HepG2 (cell line): Measurements from ENCODE around the gene CLHC1. TPM values are rescaled to one million over a fixed set of nuclear protein-coding genes. Genes with fewer than 3 reads are reported as not detected.
A peak's percentile ranks its signal among the peaks of the same experiment; 100 is the strongest.

Experiments
- ATAC-seq: fragments of 200-7000 bp; cut with Tn5 transposase; 3 replicates; pipeline ENCODE4 v1.9.1; 2020; ENCODE audit warnings: mild to moderate bottlenecking, moderate library complexity
- BruUV-seq: library from RNA; stranded (reverse); fragments of 400-500 nt; replicated peaks from 2 replicates; lab custom pipeline; 2021; lab: Mats Ljungman, UMichigan
- CTCF ChIA-PET: fragments of 300-600 bp; formaldehyde crosslinking; extraction: SDS; loops from one replicate; lab custom pipeline; 2021; ENCODE audit warnings: low total read pairs, inconsistent platforms, low intra/inter-chr PET ratio; lab: Yijun Ruan, JAX
- POLR2A ChIA-PET: fragments of 350-600 bp; sonication (Branson Sonifier 250); formaldehyde crosslinking; loops from one replicate; lab custom pipeline; 2020; ENCODE audit warnings: antibody characterized with exemption, inconsistent platforms; lab: Yijun Ruan, JAX
- DNase-seq: peaks from one replicate; pipeline ENCODE4 v3.0.0-alpha.2; 2015; ENCODE audit warnings: low spot score
- FAIRE-seq: peaks from 3 replicates; lab custom pipeline; 2011; peaks lifted over from hg19 to GRCh38; lab: Jason Lieb, UNC
- H2AFZ ChIP-seq: one replicate; pipeline ENCODE4 v1.6.1; 2011; ENCODE audit warnings: low read length, inconsistent platforms
- H3K27ac ChIP-seq: fragments of 300-600 bp; 3 replicates; pipeline ENCODE4 v1.8.0; 2011; ENCODE audit warnings: mixed run types, mild to moderate bottlenecking, mixed read lengths, low read length, inconsistent platforms; ENCODE audit not compliant: insufficient read depth; ENCODE audit errors: extremely low read length
- H3K27me3 ChIP-seq, 2 experiments: fragments of 200-600 bp in 1 of 2; 2 replicates in 1 of 2; 3 replicates in 1 of 2; pipeline versions ENCODE4 v1.6.0 to v1.8.0; 2011; ENCODE audit warnings: low read length in 2 of 2, mild to moderate bottlenecking in 2 of 2, moderate library complexity in 2 of 2, inconsistent platforms in 1 of 2; ENCODE audit not compliant: insufficient read depth in 2 of 2, control insufficient read depth in 1 of 2
- H3K36me3 ChIP-seq, 2 experiments: fragments of 200-600 bp in 1 of 2; replicated peaks in 1 of 2; 2 replicates in 1 of 2; 3 replicates in 1 of 2; pipeline versions ENCODE4 v1.5.1 to v1.8.0; 2011; ENCODE audit warnings: low read length in 2 of 2, inconsistent platforms in 1 of 2; ENCODE audit not compliant: insufficient read depth in 2 of 2, control insufficient read depth in 1 of 2
- H3K4me1 ChIP-seq: 2 replicates; pipeline ENCODE4 v1.5.1; 2012; ENCODE audit warnings: low read length, inconsistent platforms; ENCODE audit not compliant: insufficient read depth
- H3K4me2 ChIP-seq: 2 replicates; pipeline ENCODE4 v1.6.0; 2011; ENCODE audit warnings: low read depth, low read length, inconsistent platforms
- H3K4me3 ChIP-seq, 3 experiments: fragments of 200-600 bp in 1 of 3; sonication (generic), shearing (Covaris generic) in 1 of 3; replicated peaks in 1 of 3; 2 replicates each; pipeline ENCODE4 v1.5.1; 2011 to 2016; ENCODE audit warnings: low read length in 3 of 3, inconsistent platforms in 2 of 3, low read depth in 2 of 3, mild to moderate bottlenecking in 2 of 3, control low read depth in 1 of 3, mixed read lengths in 1 of 3; ENCODE audit not compliant: insufficient read depth in 1 of 3
- H3K79me2 ChIP-seq: one replicate; pipeline ENCODE4 v1.6.1; 2011; ENCODE audit warnings: low read length, inconsistent platforms; ENCODE audit not compliant: insufficient read depth
- H3K9ac ChIP-seq: 2 replicates; pipeline ENCODE4 v1.6.0; 2011; ENCODE audit warnings: mild to moderate bottlenecking, low read depth, low read length, inconsistent platforms; ENCODE audit not compliant: insufficient read depth
- H3K9me3 ChIP-seq: 2 replicates; pipeline ENCODE4 v1.5.1; 2012; ENCODE audit warnings: mild to moderate bottlenecking, low read length
- H4K20me1 ChIP-seq: 2 replicates; pipeline ENCODE4 v1.6.0; 2011; ENCODE audit warnings: inconsistent platforms, mild to moderate bottlenecking, low read length, moderate library complexity; ENCODE audit not compliant: insufficient read depth
- CBX2 ChIP-seq, 2 experiments: fragments of 200-600 bp in 1 of 2; sonication (generic); formaldehyde crosslinking in 1 of 2; IDR thresholded peaks; 2 replicates each; pipeline versions ENCODE4 v1.7.0 to v1.8.1; 2018 to 2022; ENCODE audit warnings: low read depth in 2 of 2, low read length in 1 of 2, mild to moderate bottlenecking in 1 of 2, missing genetic modification reagents in 1 of 2
- ETV5 ChIP-seq: IDR thresholded peaks from 2 replicates; pipeline ENCODE4 v1.6.1; 2018; ENCODE audit warnings: missing biosample characterization, missing genetic modification reagents, inconsistent platforms, borderline replicate concordance
- JARID2 ChIP-seq: sonication (generic); formaldehyde crosslinking; IDR thresholded peaks from 2 replicates; pipeline ENCODE4 v1.8.1; 2023; ENCODE audit warnings: missing genetic modification reagents, inconsistent platforms; ENCODE audit not compliant: insufficient replicate concordance
- POLR2A ChIP-seq, 2 experiments: IDR thresholded peaks; 2 replicates each; pipeline ENCODE4 v1.6.1; 2011; ENCODE audit warnings: low read depth in 2 of 2, low read length in 2 of 2, mild to moderate bottlenecking in 1 of 2, moderate library complexity in 1 of 2; ENCODE audit not compliant: insufficient read depth in 1 of 2
- SALL2 ChIP-seq: sonication (generic); formaldehyde crosslinking; IDR thresholded peaks from 2 replicates; pipeline ENCODE4 v1.8.1; 2023; ENCODE audit warnings: mild to moderate bottlenecking, missing genetic modification reagents, inconsistent platforms
- SETDB1 ChIP-seq: sonication (generic); formaldehyde crosslinking; IDR thresholded peaks from 2 replicates; pipeline ENCODE4 v1.5.1; 2020; ENCODE audit warnings: missing genetic modification reagents, mild to moderate bottlenecking, borderline replicate concordance
- SMAD9 ChIP-seq: sonication (generic); formaldehyde crosslinking; IDR thresholded peaks from 2 replicates; pipeline ENCODE4 v1.5.1; 2020; ENCODE audit warnings: mild to moderate bottlenecking, missing genetic modification reagents
- ZNF619 ChIP-seq: sonication (generic); formaldehyde crosslinking; IDR thresholded peaks from 2 replicates; pipeline ENCODE4 v1.4.0; 2020; ENCODE audit warnings: mild to moderate bottlenecking, missing genetic modification reagents
- ZNF720 ChIP-seq: sonication (generic); formaldehyde crosslinking; IDR thresholded peaks from 2 replicates; pipeline ENCODE4 v1.4.0; 2020; ENCODE audit warnings: missing genetic modification reagents
- ZNF780A ChIP-seq: sonication (generic); formaldehyde crosslinking; IDR thresholded peaks from 2 replicates; pipeline ENCODE4 v1.8.0; 2022; ENCODE audit warnings: mild to moderate bottlenecking, missing genetic modification reagents, moderate library complexity
- WGBS: methylation state at CpG from one replicate; pipeline ENCODE4 v1.1.6; 2017; ENCODE audit warnings: low lambda C conversion rate; 5-methylcytosine and 5-hydroxymethylcytosine counted together
- in situ Hi-C: cut with HindIII; loops from 2 replicates; pipeline ENCODE4 v1.10.0; 2017; ENCODE audit warnings: low pct_unique_long_range_greater_than_20kb; ENCODE audit not compliant: extremely low pct_ligation_motif_present
- intact Hi-C: fragments of 100-400 bp; cut with micrococcal nuclease; formaldehyde crosslinking; loops from one replicate; pipeline ENCODE4 v1.10.0; 2022; ENCODE audit not compliant: unreplicated experiment
- polyA plus RNA-seq, 8 experiments: library from polyadenylated mRNA; depleted of rRNA in 3 of 8; stranded (reverse) in 7 of 8; unstranded in 1 of 8; fragments of >200 nt; fragmentation: Illumina TruSeq in 4 of 8; extraction: Trizol in 4 of 8; gene quantifications; 2 replicates each; pipeline versions ENCODE4 v1.2.1 to v1.2.3, GENCODE V29; 2011 to 2016; ENCODE audit warnings: low read depth in 4 of 8, missing spikeins in 1 of 8, mixed read lengths in 1 of 8; ENCODE audit not compliant: insufficient read depth in 1 of 8
- total RNA-seq, 5 experiments: library from RNA; depleted of rRNA; stranded (reverse); fragments of >200 nt; fragmentation: Illumina TruSeq; extraction: Trizol; gene quantifications; 2 replicates each; pipeline ENCODE4 v1.2.3, GENCODE V29; 2016; ENCODE audit warnings: low read depth in 1 of 5
- TF ChIP-seq, protein P1 (sequence below): sonication (generic); formaldehyde crosslinking; IDR thresholded peaks from 2 replicates; pipeline ENCODE4 v1.4.0; 2020; ENCODE audit warnings: mild to moderate bottlenecking, missing genetic modification reagents
- TF ChIP-seq, protein P2 (sequence below): sonication (generic); formaldehyde crosslinking; IDR thresholded peaks from 2 replicates; pipeline ENCODE4 v1.4.0; 2020; ENCODE audit warnings: missing genetic modification reagents; ENCODE audit errors: not compliant biosample characterization

CLHC1 gene
- total and polyA plus RNA-seq, 2 of the 13 experiments (the other 11 are each of a cell fraction or from before 2014, with no cell fraction given): 9.8 to 12.6 TPM

DNA sequence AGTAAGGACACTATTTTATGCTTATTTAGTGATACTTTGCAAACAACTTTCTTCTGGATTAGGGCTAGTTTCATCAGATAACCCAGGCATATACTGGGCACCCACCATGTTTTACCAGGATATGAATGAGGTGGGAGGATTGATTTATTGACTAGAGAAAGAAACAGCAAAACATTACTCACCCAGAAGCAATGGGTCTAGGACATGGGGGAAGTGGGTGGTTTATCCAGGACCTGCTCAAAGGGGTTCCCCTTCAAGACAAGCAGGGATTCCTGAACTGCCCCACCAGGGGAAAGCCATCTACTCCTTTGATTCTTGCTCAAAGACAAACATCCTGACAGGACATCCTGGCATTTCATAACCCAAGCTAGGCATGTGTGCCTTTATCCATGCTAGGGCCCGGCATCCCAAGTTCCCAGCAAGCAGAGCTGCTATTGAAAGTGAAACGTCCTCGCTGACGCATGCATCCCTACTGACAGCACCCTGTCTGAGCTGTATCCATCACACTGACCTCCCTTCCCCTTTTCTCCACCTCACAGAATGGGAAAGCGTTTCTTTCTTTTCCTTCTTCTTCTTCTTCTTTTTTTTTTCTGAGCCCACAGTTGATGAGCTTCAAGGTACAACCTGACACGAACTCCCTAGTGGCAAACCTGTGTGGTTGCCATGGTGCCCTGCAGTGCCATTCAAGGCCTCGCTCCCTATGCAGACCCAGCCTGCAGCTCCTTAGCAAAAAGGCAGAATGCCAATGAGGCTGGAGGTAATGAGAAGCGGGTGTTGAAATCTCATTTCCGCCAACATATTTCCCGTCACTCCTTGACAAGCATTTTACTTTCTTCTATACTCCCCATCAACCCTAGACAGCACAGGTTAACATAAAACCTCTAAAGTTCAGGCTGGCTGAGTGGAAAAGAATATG is 70.5 kb downstream of the CLHC1 start:
- no peak for TF ChIP-seq ZNF619 (CRISPR knock-in tag)
- no peak for TF ChIP-seq SALL2 (CRISPR knock-in tag)
- TF ChIP-seq ZNF780A: no peak
- TF ChIP-seq SMAD9 (CRISPR knock-in tag): no peak
- TF ChIP-seq JARID2: no peak
- 0 out of 2 replicates have a peak, but pooled peaks have one; percentile 22 for TF ChIP-seq ETV5 (CRISPR knock-in tag)
- TF ChIP-seq POLR2A (IDR thresholded peaks at IDR 0.05; ENCODE audit: insufficient read depth in 1 of 2, low read depth in 2 of 2, low read length in 2 of 2): no peak
- no peak for TF ChIP-seq CBX2 (IDR thresholded peaks at IDR 0.05; ENCODE audit: low read depth, low read length)
- no peak for TF ChIP-seq CBX2 (CRISPR knock-in tag; IDR thresholded peaks at IDR 0.05; ENCODE audit: low read depth)
- TF ChIP-seq, protein P1, sequence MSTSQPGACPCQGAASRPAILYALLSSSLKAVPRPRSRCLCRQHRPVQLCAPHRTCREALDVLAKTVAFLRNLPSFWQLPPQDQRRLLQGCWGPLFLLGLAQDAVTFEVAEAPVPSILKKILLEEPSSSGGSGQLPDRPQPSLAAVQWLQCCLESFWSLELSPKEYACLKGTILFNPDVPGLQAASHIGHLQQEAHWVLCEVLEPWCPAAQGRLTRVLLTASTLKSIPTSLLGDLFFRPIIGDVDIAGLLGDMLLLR: no peak
- TF ChIP-seq, protein P2, sequence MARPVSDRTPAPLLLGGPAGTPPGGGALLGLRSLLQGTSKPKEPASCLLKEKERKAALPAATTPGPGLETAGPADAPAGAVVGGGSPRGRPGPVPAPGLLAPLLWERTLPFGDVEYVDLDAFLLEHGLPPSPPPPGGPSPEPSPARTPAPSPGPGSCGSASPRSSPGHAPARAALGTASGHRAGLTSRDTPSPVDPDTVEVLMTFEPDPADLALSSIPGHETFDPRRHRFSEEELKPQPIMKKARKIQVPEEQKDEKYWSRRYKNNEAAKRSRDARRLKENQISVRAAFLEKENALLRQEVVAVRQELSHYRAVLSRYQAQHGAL (CRISPR knock-in tag): no peak
- TF ChIP-seq ZNF720: no peak
- TF ChIP-seq SETDB1 (CRISPR knock-in tag): 0 out of 2 replicates have a peak, but pooled peaks have one; percentile 33
- in situ Hi-C loops: no loop called here
- ChIA-PET CTCF (no interaction called here), POLR2A (no interaction called here)
- Histone ChIP-seq H3K27me3 (peaks cover 2 to 57% of the 10 kb centered on the region in 2 experiments; a peak in 3 of 5 replicates), H3K27ac (no peak overlapping the region), H3K36me3 (no peaks in the 10 kb centered on the region), H3K9ac (no peak overlapping the region), H3K4me2 (peak overlapping the region; percentile 40; the same call in 1 of the 2 replicates), H2AFZ (no peak overlapping the region), H3K4me1 (peaks cover 60% of the 10 kb centered on the region), H3K9me3 (no peaks in the 10 kb centered on the region), H3K79me2 (no peaks in the 10 kb centered on the region), H4K20me1 (no peaks in the 10 kb centered on the region), H3K4me3 (no peak overlapping the region)
- intact Hi-C loops: no loop called here
- DNase-seq (no peak), FAIRE-seq (no peak), ATAC-seq (no peak)
- 48% methylated on average over 10 of the region's 10 CpGs for WGBS
- BruUV-seq: no TSS peak
